ENCODE results near the gene WNT16.

GRCh38 chr7:121369462-121369861, 40.7 kb downstream of the WNT16 start:
- TF ChIP-seq RAD21 (IDR thresholded peaks at IDR 0.05; ENCODE audit: low read depth) = no peak
- no peak for TF ChIP-seq EP300 (IDR thresholded peaks at IDR 0.05; ENCODE audit: borderline replicate concordance)
- TF ChIP-seq ZBTB7A (IDR thresholded peaks at IDR 0.05; ENCODE audit: low read depth) = no peak
- TF ChIP-seq NFIC (IDR thresholded peaks at IDR 0.05) = peak; percentile 43; the same call in 1 of the 2 replicates
- TF ChIP-seq CEBPB (IDR thresholded peaks at IDR 0.05) = no peak
- TF ChIP-seq USF1 (IDR thresholded peaks at IDR 0.05) = no peak
- no peak for TF ChIP-seq YY1 (IDR thresholded peaks at IDR 0.05; ENCODE audit: low read depth)
- no peak for TF ChIP-seq REST (IDR thresholded peaks at IDR 0.05; ENCODE audit: low read depth)

All from Ishikawa (cell line).